IPS DF 4.7 (cell line): ENCODE data around the gene CCNY.
"Not testable (repeated sequence)": the region's sequence is repeated elsewhere in the genome, so short reads cannot be mapped to it uniquely, and the experiment has no call there.

ENCODE experiments used
- DNase-seq: peaks from one replicate; pipeline ENCODE4 v3.0.0-alpha.2; 2013; ENCODE audit warnings: low spot score; ENCODE audit errors: extremely low read depth

The CCNY gene

DNA sequence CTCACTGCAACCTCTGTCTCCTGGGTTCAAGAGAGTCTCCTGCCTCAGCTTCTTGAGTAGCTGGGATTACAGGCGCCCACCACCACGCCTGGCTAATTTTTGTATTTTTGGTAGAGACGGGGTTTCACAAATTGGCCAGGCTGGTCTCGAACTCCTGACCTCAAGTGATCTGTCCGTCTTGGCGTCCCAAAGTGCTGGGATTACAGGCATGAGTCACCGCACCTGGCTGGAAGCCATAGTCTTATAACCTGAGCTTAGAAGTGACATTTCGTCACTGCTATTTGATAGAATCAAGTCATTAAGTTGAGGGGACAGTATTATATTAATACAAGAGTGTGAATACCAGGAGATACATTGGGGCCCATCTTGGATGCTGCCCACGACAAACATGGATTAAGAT, 17.9 kb downstream of the CCNY start:
- not testable (repeated sequence) for DNase-seq

DNA sequence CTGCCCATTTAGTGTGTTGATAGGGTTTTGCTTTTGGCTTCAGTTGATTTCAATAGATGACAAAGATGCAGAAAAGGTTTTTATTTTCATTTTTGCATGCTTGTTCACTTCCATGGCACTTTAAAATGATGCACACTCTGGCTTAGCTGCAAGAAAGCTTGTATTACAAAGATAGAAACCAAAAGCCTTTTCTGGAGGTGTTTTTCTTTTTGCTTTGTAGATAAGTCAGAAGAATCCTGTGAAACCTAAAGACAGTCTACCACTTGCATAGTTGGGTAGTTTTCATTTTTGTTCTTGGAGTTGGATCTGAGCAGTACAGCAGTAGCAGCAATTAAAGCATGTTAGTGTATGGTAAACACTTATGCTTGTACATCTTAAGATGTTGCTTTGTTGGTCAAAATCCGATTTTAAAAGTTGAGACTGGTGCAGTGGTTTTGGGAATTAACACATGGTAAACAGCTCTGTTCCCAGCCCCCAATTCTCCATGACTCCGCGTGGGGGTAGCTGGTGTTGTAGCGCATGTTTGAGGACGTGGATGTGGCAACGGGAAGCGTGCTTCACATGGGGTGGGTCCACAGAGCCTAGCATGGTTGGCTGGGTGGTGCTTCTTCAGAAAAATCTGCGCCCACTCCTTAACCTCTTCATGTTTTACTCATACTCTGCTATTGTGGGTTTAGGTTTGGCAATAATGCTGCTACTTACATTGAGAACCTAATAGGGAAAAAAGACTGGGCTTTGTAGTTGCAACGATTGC, 19.8 kb downstream of the CCNY start:
- no peak for DNase-seq

DNA sequence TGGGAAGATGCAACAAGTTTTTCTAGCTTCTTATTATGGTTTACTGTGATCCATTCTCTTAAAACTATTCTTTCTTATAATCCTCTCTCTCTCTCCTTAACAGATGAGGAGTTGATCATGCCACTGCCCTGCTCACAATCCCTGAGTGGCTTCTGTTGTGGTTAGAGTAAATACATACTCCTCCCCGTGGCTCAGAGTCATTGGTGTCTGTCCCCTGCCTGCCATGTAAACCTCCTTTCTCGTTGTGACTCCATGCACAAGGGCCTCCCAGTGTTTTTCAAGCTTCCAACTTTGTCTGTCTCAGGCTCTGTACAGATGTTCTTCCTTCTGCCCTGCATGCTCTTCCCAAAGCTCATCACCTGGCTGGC, 20.4 kb downstream of the CCNY start:
- DNase-seq, result no peak

DNA sequence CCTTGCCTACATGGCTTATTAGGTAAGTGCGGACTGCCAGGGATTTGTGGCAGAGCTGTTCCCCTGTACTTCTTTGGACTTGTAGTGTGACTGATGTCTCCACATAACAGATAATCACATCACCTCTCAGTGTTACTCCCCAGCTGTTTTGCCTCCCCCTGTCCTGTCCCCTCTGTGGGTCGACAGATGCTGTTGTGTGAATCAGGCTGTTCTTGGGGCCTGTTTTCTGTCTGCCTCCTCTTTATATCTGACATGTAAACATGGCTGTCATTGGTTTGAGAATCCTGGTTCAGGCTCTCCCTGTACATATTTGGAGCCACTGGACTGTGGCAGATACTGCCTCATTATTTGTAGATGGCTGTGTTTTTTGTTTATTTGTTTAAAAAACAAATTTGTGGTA, 22.7 kb downstream of the CCNY start:
- no peak for DNase-seq

DNA sequence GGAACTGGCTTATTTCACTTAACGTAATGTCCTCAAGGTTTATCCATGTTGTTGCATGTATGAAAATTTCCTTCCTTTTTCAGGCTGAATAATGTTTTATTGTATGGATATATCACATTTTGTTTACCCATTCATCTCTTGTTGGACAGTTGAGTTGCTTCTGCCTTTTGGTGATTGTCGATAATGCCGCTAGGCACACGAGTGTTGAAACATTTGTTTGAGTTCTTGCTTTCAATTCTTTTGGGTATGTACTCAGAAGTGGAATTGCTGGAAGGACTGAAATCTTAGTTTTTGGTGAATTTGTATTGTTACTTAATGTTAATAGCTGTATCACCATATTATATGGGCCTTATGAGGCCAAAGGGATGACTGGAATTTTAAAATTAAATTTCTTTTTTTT, 23.6 kb downstream of the CCNY start:
- no peak for DNase-seq

DNA sequence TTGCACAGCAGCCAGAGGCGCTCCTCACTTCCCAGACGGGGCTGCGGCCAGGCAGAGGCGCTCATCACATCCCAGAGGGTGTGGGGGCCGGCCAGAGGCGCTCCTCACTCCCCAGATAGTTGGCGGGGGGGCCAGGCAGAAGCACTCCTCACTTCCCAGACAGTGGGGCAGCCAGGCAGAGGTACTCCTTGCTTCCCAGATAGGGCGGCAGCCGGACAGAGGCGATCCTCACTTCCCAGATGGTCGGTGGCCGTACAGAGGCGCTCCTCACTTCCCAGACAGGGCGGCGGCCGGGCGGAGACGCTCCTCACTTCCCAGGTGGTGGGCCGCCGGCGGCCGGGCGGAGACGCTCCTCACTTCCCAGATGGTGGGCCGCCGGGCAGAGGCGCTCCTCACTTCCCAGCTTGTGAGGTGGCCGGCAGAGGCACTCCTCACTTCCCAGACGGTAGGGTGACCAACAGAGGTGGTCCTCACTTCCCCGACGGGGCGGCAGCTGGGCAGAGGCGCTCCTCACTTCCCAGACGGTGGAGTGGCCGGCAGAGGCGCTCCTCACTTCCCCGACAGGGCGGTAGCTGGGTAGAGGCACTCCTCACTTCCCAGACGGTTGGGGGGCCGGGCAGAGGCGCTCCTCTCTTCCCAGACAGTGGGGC, 26.5 kb downstream of the CCNY start:
- DNase-seq, result no peak

DNA sequence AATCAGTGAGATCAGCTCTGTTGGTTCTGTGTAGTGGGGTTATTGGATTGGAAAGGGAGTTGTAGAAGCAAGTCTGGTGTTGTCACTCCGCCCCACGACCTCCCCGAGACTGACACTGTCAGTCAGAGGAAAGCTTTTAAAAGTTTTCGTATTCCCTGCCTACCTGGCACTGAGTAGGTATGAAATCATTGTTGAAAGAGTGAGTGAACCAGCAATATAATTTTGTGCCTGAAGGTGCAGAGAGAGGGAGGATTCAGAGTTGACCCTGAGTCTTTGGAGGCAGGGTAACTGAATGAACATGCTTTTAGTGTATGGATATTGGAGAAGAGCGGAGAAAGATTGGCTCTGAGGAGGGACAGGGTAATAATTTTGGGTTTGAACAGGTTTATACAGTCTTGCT, 27.3 kb downstream of the CCNY start:
- no peak for DNase-seq

DNA sequence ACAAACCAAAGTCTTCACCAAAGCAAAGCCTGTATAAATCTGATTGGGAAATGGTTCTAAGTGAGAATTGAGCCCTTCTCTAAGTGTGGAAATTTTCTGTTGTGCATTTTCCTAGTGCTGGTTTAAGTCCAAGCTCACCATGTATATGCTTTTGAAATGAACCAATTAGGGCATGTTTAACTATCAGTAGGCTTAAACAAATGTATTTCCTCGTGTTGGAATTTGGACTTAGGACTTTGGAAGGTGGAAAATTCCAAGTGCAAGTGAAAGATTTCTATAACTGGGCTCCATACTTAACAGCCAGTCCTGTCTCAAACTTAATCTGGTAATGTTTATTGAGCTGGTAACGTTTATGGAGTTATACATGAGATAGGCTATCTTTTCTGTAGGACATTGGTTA, 28.5 kb downstream of the CCNY start:
- DNase-seq, result no peak

DNA sequence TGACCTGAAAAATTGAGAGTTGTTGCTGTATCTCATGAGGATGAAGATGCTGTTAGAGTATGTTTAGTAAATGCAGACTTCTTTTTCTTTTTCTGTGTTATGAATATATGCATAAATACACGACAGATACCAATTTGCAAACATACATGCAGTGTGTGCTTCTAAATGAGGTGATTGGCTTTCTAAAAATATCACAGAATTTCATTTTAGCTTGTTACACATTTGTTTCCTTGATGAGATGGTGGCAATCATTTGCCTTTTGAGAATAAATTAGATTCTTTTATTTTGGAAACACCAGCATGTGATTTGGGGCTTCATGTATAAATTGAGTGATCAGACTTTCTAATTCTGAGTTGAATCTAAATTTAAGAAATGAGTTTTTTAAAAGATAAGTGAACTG, 29.7 kb downstream of the CCNY start:
- no peak for DNase-seq

DNA sequence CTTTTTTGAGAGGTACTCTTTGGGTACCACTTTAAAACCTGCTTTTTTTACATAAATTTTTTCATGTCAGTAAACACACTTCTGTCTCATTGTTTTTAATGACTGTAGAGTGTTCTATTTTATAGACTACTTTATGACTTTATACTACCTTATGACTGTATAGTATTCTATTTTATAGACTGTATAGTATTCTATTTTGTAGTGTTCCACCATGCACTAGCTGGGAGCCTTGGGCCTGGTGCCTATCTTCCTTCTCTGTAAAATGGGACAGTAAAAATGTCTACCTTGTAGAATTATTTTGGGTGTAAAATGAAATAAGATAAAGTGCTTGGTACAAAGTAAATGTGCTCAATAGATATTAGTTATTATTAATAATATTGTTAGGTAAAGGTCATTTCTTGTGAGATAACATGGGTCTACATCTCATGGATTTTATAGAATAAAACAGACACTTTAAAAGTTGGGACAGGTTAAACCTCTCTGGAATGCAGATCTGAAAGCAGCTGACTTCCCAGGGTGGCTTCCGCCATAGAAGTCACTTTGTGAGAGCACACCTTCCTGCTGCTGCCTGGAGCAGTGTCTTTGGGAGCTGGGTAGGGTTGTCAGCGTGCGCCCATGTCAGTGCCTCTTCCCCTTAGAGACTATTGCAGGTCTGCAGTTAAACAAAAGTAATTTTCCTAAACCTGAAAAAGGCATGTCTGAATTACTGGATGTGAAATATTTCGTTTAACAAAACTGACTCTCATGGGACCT, 31.0 kb downstream of the CCNY start:
- no peak for DNase-seq

DNA sequence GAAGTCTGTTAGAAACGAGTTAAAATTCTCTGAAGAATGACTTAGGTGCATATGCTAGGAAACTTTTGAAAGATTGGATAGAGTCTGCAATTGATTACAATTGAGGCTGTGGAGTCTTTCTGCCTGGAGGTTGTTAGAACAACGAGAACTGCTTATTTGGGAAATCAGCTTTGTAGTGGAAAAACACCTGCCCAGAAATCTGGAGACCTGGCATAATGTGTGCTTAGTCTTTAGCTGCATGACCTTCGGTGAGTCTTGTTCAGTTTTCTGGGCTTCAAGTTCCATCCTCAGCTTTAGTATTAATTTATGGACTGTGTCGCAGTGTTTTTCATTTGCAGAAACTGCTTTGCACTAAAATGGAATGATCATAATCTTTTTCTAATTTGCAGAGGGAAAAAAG, 31.7 kb downstream of the CCNY start:
- DNase-seq, result no peak

DNA sequence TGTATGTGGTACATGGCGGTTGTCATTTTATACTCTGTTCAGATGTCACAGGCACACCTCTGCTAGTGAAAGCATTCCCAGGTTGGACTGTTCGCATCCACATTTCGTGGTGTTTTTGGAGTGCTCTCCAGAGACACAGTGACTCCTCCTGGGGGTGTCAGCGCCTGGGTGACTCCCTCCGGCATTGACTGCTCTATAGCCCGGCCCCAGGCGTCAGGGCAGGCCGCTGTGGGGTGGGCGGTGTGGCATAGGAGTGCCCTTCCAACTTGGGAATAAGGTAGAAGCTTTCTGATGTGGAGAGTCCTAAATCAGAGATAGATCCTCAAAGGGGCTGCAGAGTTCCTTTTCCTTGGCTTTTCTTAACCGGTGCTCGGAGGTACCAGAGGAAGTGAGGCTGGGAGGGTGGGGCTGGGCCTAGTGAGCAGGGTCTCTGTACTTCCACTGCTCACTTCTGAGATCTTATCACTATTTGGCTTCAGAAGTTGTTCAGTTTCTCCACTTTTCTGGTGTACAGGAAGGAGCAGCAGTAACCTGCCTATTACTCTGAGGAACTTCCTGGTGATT, 32.3 kb downstream of the CCNY start:
- no peak for DNase-seq

DNA sequence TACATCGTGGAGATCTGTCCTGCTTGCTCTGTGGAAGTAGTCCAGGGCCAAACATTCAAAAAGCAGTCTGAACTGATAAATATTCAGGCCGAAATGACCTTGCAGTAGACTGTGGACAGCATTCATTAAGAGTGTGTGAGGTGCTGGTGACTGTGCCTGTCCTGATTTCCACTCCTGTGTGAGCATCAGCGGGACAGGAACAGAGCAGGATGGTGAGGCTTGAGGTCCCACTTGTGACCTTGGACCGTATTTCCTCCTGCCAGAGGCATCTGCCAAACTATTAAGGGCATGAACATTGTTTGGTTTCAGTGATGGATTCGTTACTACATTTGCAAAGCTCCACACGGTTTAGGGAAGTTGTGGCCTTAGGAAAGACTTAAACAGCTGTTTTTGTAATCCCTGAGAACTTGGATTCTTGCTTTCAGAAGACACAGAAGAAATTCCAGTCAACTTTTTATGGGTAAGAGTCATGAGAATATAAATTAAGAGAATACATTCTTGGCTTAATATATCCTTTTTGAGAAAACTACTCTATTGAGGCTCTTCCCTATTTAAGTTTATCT, 32.8 kb downstream of the CCNY start:
- no peak for DNase-seq

DNA sequence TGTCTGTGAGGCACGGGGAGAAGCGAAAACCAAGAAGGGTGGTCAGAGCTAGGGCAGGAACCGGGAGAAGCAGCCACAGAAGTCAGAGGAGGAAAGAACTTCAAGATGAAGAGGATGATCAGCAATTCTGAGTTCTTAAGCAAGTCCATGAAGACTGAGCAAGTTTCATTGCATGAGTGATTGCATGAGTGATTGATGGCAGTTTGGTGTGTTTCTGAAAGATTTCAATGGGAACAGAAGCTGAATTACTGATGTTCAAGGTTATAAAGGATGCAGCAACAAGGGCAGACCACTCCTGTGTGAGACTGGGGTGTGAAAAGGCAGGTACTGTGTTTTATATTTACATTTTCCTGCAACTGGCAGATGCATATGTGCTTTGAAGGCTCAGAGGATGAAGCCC, 35.4 kb downstream of the CCNY start:
- DNase-seq, result no peak

DNA sequence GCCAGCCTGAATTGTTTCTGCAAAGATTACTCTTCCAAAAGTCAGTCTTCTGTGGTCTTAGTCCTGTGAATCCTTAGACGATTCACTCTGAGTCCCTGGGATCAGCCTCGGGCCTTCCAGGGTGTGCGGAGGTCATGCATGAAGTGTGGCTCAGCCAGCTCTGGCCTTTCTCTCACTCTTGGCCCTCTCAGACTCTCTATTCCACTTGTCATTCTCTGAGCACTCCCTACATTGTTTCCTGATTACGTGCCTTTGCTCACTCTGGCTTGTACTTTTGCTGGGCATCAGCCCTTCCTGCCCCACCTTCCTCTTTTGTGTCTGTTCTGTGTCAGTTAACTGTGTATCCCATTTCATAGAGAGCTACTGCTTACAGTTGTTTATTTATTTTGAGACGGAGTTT, 36.0 kb downstream of the CCNY start:
- DNase-seq, result no peak

DNA sequence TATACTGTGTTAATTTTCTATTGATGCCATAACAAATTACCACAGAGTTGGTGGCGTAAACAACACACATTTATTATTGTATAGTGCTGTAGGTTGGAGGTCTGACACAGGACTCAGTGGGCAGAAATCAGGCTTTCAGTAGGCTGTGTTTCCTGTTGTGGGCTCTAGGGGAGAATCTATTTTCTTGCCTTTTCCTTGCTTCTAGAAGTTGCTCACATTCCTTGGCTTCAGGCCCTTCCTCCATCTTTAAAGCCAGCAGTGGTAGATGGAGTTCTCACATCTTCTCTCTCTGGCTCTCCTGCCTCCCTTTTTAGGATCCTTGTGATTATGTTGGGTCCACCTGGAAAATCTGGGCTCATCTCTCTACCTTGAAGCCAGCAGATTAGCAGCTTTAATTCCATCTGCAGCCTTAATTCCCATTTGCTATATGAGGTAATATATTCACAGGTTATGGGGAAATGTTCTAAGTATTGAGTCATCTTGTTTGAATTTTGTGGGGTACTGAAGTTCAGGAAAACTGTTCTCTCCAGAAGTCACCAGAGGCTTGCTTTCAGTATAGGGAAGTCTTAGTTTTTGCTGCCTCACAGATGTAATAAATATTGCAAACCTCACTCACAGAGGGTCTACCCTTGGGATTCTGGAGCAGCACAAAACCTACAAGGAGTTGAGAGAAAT, 38.9 kb downstream of the CCNY start:
- no peak for DNase-seq

DNA sequence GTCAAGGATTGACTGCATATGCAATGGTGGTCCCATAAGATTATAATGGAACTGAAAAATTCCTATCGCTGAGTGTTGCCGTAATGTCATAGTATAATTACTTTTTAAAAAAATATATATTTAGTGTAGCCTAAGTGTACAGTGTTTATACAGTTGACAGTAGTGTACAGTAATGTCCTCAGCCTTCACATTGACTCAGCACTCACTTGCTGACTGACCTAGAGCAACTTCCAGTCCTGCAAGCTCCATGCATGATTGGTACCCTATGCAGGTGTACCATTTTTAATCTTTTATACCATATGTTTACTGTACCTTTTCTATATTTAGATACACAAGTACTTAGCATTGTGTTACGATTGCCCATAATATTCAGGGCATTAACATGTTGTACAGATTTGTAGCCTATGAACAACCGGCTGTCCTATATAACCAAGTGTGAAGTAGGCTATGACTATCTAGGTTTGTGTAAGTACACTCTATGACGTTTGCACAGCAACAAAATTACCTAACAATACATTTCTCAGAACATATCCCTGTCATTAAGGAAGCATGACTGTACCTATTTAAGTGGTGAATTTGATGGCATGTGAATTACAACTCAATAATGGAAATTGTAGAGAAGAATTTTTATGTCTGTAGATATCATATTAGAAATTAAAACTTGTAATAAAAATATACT, 40.9 kb downstream of the CCNY start:
- no peak for DNase-seq

DNA sequence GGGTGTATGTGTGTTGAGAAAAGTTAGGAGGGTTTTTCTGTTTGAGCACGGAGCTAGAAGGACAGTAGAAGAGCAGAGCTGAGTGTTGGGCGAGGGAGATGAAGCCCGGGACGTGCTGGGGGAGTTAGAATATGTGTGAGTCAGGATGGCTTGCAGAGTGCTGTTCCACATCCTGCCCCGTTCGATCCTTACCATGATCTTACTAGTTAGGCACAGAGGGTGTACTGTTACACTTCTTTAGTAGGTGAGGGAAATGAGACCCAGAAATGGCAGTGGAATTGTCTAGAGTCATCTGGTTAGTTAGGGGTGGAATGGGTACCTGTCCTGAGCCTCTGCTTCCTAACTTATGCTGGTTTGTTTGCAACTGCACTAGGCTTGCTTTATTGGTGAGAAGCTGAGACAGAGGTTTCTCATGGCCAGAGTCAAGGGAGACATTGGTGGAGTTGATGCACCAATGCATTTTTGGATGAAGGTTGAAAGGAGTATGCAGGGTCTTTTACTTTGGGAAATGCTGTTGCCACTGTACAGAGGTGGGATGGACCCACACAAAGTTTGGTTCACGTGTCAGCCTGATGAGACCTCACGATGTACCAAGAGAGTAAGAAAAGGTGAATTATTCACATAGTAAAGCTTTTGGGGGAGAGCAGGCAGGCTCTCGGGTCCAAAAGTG, 42.4 kb downstream of the CCNY start:
- no peak for DNase-seq

DNA sequence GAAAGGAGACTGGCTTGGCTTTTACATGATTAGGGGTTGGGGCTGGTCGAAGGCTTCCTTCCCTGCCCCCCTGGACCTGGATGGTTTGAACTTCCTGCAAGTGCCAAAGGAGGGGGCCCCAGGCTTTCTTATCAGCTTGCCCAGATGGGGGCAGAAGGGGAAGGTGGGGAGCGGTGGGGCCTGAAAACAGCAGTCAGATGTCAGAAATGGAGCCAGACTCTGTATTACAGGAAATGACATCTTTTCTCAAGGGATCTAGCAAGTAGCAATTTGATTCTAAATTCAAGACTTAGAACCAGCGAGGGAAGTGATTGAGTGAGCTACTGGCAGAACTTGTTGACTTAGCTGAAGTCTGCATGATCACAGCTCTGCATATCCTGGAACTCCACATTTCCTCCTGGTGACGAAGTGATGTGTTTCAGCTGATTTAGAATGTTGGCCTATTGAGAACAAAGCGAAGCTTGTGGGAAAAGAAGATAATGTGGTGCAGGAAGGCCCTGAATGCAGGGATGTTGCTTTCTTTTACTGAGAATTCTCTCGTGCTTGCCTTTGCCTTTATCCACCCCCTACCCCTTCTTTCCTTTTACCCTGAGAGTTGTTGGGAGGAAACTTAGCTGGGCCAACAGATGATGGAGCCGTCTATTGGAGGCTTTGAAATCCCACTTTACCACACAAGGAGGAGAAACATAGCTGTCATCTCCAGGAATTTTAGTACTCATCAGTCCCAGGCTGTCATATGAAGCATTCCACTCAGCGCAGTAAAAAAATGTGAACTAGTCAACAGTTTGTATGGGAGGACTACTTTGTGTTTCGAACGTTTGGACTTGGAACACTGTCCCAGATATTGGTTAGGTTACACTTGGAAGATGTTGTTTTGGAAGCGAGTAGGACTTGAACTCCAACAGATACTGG, 43.2 kb downstream of the CCNY start:
- DNase-seq, result no peak
